ENCODE results near the gene DIPK1C. TPM values are rescaled to one million over a fixed set of nuclear protein-coding genes. Genes with fewer than 3 reads are reported as not detected.

Gene DIPK1C
- total and polyA plus RNA-seq, 8 donors, result 0.12 to 0.25 (median 0.16) TPM; not detected in 5

DNA sequence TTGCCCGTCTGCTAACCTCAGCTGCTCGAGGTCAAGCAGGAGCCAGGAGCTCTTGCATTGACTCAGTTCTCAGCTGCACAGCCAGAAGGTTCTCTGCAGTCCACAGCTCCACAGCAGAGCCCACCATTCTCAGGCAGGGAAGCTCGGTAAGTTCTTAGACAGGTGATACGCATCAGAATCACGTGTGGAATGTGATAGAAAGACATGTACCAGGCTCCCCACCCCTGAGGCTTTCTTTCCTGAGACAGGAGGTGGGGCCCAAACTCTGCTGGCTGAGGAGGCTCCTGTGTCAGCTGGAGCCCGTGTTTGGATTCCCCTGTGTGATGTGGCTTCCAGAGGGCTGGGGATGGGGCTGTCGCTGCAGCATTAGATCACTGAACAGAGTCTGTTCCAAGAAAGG, 28.0 kb downstream of the DIPK1C start:
- H3K27me3 ChIP-seq, result no peaks in the 10 kb centered on the region
- no peak overlapping the region for H3K27ac ChIP-seq
- no peaks in the 10 kb centered on the region for H3K4me1 ChIP-seq
- H3K9me3 ChIP-seq, result no peaks in the 10 kb centered on the region
- no peak for DNase-seq
- WGBS, 2 donors, result 55 to 68% methylated on average over 7 of the region's 7 CpGs
- no peak for FAIRE-seq
- H3K36me3 ChIP-seq, result no peaks in the 10 kb centered on the region
- ATAC-seq, result no peak
- TF ChIP-seq, protein P1, sequence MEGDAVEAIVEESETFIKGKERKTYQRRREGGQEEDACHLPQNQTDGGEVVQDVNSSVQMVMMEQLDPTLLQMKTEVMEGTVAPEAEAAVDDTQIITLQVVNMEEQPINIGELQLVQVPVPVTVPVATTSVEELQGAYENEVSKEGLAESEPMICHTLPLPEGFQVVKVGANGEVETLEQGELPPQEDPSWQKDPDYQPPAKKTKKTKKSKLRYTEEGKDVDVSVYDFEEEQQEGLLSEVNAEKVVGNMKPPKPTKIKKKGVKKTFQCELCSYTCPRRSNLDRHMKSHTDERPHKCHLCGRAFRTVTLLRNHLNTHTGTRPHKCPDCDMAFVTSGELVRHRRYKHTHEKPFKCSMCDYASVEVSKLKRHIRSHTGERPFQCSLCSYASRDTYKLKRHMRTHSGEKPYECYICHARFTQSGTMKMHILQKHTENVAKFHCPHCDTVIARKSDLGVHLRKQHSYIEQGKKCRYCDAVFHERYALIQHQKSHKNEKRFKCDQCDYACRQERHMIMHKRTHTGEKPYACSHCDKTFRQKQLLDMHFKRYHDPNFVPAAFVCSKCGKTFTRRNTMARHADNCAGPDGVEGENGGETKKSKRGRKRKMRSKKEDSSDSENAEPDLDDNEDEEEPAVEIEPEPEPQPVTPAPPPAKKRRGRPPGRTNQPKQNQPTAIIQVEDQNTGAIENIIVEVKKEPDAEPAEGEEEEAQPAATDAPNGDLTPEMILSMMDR (IDR thresholded peaks at IDR 0.05), result no peak
- no peak overlapping the region for H3K4me3 ChIP-seq
- intact Hi-C loops (cut with DNase I), result no loop called here

DNA sequence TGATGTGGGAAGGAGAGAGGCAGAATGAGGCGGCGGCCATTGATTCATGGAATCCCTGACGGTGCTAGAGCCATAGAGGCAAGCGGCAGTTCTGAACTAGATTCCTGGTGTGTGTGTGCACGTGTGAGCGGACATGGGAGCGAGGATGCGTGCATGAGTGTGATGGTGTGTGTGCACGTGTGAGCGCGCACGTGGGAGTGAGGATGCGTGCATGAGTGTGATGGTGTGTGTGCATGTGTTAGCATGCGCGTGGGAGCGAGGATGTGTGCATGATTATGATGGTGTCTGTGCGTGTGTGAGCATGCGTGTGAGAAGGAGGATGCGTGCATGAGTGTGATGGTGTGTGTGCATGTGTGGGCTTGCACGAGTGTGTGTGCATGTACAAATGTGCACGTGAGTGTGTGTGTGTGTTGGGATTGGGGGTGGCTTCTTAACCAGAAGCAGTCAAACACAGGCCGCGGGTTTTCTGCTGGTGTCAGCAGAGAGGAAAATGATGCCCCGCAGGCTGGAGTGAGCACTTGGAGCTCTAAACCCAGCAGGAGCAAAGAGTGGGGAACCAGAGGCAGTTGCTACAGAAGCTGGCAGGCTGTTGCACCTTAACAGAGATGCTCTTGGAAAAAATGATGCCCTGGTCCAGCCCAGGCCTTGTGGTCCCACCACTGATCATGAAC, 29.5 kb downstream of the DIPK1C start:
- H3K36me3 ChIP-seq, result no peaks in the 10 kb centered on the region
- no peaks in the 10 kb centered on the region for H3K4me1 ChIP-seq
- TF ChIP-seq, protein P1 (IDR thresholded peaks at IDR 0.05), result no peak
- H3K27me3 ChIP-seq, result no peaks in the 10 kb centered on the region
- intact Hi-C loops (cut with DNase I), result no loop called here
- H3K9me3 ChIP-seq, result no peaks in the 10 kb centered on the region
- FAIRE-seq, result no peak
- no peak for ATAC-seq
- no peak for DNase-seq
- 85 to 93% methylated on average over 24 of the region's 24 CpGs for WGBS, 2 donors
- no peak overlapping the region for H3K4me3 ChIP-seq
- H3K27ac ChIP-seq, result no peak overlapping the region

DNA sequence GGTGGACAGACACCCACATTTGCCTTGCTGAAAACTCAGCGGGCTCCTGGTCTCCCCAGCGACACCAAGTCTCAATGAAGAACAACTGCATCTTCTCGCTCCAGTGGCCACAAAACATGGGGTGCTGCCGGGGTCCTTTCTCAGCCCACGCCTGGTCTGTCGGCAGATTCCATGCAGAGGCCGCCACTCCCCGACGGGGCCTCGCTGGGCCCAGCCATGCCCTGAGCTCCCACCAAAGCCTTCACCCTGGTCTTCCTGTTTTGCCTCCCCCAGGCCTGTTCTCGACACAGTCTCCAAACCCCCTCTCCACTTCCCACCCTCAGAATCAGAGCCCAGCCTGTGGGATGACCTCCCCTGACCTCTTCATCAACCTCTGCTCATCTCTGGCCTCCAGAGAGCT, 31.2 kb downstream of the DIPK1C start:
- Histone ChIP-seq H3K9me3 (no peaks in the 10 kb centered on the region), H3K36me3 (no peaks in the 10 kb centered on the region), H3K4me3 (no peak overlapping the region), H3K4me1 (no peaks in the 10 kb centered on the region), H3K27me3 (no peaks in the 10 kb centered on the region), H3K27ac (no peak overlapping the region)
- TF ChIP-seq, protein P1 (IDR thresholded peaks at IDR 0.05), result no peak
- ATAC-seq (no peak), DNase-seq (no peak), FAIRE-seq (no peak)
- intact Hi-C loops (cut with DNase I), result no loop called here
- 88 to 99% methylated on average over 11 of the region's 11 CpGs for WGBS, 2 donors

DNA sequence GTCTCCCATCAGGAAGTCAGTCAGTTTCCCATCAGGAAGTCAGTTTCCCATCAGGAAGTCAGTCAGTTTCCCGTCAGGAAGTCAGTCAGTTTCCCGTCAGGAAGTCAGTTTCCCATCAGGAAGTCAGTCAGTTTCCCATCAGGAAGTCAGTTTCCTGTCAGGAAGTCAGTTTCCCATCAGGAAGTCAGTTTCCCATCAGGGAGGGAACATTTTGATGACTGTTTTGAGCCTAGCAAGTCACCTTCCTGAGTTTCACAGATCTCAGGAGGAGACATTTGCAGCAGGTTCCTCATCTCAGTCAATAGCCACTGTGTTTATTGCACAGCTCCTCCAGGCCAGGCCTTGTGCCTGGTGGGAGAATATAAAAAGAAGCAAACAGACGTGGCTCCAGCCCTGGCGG, 31.9 kb downstream of the DIPK1C start:
- TF ChIP-seq, protein P1 (IDR thresholded peaks at IDR 0.05), result no peak
- H3K36me3 ChIP-seq, result no peaks in the 10 kb centered on the region
- 78 to 82% methylated on average over 4 of the region's 4 CpGs for WGBS, 2 donors
- DNase-seq, result no peak
- FAIRE-seq, result no peak
- no peak overlapping the region for H3K4me3 ChIP-seq
- no peak overlapping the region for H3K27ac ChIP-seq
- H3K27me3 ChIP-seq, result no peaks in the 10 kb centered on the region
- intact Hi-C loops (cut with DNase I), result no loop called here
- no peak for ATAC-seq
- no peaks in the 10 kb centered on the region for H3K4me1 ChIP-seq
- H3K9me3 ChIP-seq, result no peaks in the 10 kb centered on the region

DNA sequence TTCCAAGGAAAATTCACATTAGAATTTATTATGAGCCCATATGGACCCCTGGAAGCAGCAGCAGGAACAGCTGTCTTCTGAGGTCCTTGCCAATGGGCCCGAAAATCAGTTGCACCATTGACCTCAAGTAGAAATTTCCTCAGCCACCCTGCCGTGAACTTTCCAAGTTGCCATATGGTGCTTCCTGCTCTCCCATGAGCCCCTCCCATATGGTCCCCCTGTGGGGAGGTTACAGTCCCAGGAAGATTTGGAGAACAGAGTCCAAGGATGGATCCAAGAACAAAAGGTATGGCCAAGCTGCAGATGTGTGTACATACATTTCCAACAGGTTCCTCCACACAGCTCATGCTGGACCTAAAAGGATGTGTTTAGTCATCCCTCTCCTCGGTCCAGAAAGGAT, 34.6 kb downstream of the DIPK1C start:
- Histone ChIP-seq H3K4me3 (no peak overlapping the region), H3K4me1 (no peaks in the 10 kb centered on the region), H3K9me3 (no peaks in the 10 kb centered on the region), H3K36me3 (no peaks in the 10 kb centered on the region), H3K27me3 (no peaks in the 10 kb centered on the region), H3K27ac (no peak overlapping the region)
- DNase-seq (no peak), FAIRE-seq (no peak), ATAC-seq (no peak)
- TF ChIP-seq, protein P1 (IDR thresholded peaks at IDR 0.05), result no peak
- intact Hi-C loops (cut with DNase I), result no loop called here
- WGBS, 2 donors, result 71 to 82% methylated on average over 3 of the region's 3 CpGs

Measured in pancreas (tissue), 10 donors.